Parathyroid adenoma (tissue), 2 donors: Measurements from ENCODE around the gene CNTD1.

Experiments used
- H2AFZ ChIP-seq: fragments of 300-600 bp; sonication (generic); one replicate; pipeline ENCODE4 v1.7.0; 2017; ENCODE audit warnings: antibody characterized with exemption, mild to moderate bottlenecking
- H3K27ac ChIP-seq: fragments of 300-600 bp; sonication (generic); one replicate; pipeline ENCODE4 v1.7.0; 2017
- H3K27me3 ChIP-seq: fragments of 300-600 bp; sonication (generic); one replicate; pipeline ENCODE4 v1.7.0; 2017; ENCODE audit warnings: low read length; ENCODE audit not compliant: control insufficient read depth, insufficient read depth
- H3K36me3 ChIP-seq: fragments of 300-600 bp; sonication (generic); one replicate; pipeline ENCODE4 v1.7.0; 2017; ENCODE audit warnings: low read length; ENCODE audit not compliant: control insufficient read depth, insufficient read depth
- H3K4me1 ChIP-seq: fragments of 300-600 bp; sonication (generic); one replicate; pipeline ENCODE4 v1.7.0; 2017; ENCODE audit warnings: control low read depth
- H3K4me2 ChIP-seq: fragments of 300-600 bp; sonication (generic); one replicate; pipeline ENCODE4 v1.7.0; 2017; ENCODE audit warnings: low read length
- H3K4me3 ChIP-seq: fragments of 300-600 bp; sonication (generic); one replicate; pipeline ENCODE4 v1.7.0; 2017; ENCODE audit warnings: low read depth, low read length
- H3K79me2 ChIP-seq: fragments of 300-600 bp; sonication (generic); one replicate; pipeline ENCODE4 v1.7.0; 2017; ENCODE audit warnings: control low read depth
- H3K9ac ChIP-seq: fragments of 300-600 bp; sonication (generic); one replicate; pipeline ENCODE4 v1.7.0; 2017; ENCODE audit warnings: mild to moderate bottlenecking
- H3K9me3 ChIP-seq: fragments of 300-600 bp; sonication (generic); one replicate; pipeline ENCODE4 v1.7.0; 2017; ENCODE audit warnings: low read length; ENCODE audit not compliant: control insufficient read depth
- TF ChIP-seq, protein P1 (sequence below): fragments of 300-600 bp; sonication (generic); IDR thresholded peaks from one replicate; pipeline ENCODE4 v1.7.0; 2017; ENCODE audit warnings: antibody characterized with exemption, mild to moderate bottlenecking
- donor health status: primary hyperparathyroidism.

Gene CNTD1

GRCh38 chr17:42796066-42796758 lies 2.4 kb upstream of the CNTD1 start:
- TF ChIP-seq, protein P1, sequence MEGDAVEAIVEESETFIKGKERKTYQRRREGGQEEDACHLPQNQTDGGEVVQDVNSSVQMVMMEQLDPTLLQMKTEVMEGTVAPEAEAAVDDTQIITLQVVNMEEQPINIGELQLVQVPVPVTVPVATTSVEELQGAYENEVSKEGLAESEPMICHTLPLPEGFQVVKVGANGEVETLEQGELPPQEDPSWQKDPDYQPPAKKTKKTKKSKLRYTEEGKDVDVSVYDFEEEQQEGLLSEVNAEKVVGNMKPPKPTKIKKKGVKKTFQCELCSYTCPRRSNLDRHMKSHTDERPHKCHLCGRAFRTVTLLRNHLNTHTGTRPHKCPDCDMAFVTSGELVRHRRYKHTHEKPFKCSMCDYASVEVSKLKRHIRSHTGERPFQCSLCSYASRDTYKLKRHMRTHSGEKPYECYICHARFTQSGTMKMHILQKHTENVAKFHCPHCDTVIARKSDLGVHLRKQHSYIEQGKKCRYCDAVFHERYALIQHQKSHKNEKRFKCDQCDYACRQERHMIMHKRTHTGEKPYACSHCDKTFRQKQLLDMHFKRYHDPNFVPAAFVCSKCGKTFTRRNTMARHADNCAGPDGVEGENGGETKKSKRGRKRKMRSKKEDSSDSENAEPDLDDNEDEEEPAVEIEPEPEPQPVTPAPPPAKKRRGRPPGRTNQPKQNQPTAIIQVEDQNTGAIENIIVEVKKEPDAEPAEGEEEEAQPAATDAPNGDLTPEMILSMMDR: no peak
- H3K79me2 ChIP-seq: no peaks in the 10 kb centered on the region
- H2AFZ ChIP-seq: no peak overlapping the region
- H3K27me3 ChIP-seq: no peaks in the 10 kb centered on the region
- no peaks in the 10 kb centered on the region for H3K36me3 ChIP-seq
- no peak overlapping the region for H3K4me3 ChIP-seq
- peaks cover 4% of the 10 kb centered on the region for H3K4me1 ChIP-seq
- H3K27ac ChIP-seq: no peak overlapping the region
- H3K4me2 ChIP-seq: no peak overlapping the region
- H3K9me3 ChIP-seq: no peaks in the 10 kb centered on the region
- H3K9ac ChIP-seq: no peak overlapping the region

GRCh38 chr17:42797067-42798007 lies 1.3 kb upstream of the CNTD1 start:
- no peaks in the 10 kb centered on the region for H3K27me3 ChIP-seq
- no peaks in the 10 kb centered on the region for H3K9me3 ChIP-seq
- H2AFZ ChIP-seq: no peak overlapping the region
- H3K79me2 ChIP-seq: no peaks in the 10 kb centered on the region
- H3K4me3 ChIP-seq: peak overlapping the region; percentile 84
- H3K36me3 ChIP-seq: no peaks in the 10 kb centered on the region
- no peak overlapping the region for H3K9ac ChIP-seq
- TF ChIP-seq, protein P1: no peak
- H3K4me1 ChIP-seq: peaks cover 4% of the 10 kb centered on the region
- peak overlapping the region; percentile 93 for H3K4me2 ChIP-seq
- H3K27ac ChIP-seq: no peak overlapping the region

GRCh38 chr17:42798011-42798382 lies 664 bp upstream of the CNTD1 start:
- Histone ChIP-seq H3K27me3 (no peaks in the 10 kb centered on the region), H2AFZ (peak overlapping the region; percentile 86), H3K4me1 (peaks cover 4% of the 10 kb centered on the region), H3K36me3 (no peaks in the 10 kb centered on the region), H3K4me2 (peak overlapping the region; percentile 93), H3K27ac (peak overlapping the region; percentile 55), H3K4me3 (peak overlapping the region; percentile 84), H3K9me3 (no peaks in the 10 kb centered on the region), H3K9ac (no peak overlapping the region), H3K79me2 (no peaks in the 10 kb centered on the region)
- TF ChIP-seq, protein P1: no peak

- H3K4me2 ChIP-seq: no peak overlapping the region
- H3K79me2 ChIP-seq: no peaks in the 10 kb centered on the region
- no peaks in the 10 kb centered on the region for H3K9me3 ChIP-seq
- no peak overlapping the region for H2AFZ ChIP-seq
- no peaks in the 10 kb centered on the region for H3K4me1 ChIP-seq
- H3K4me3 ChIP-seq: no peak overlapping the region
- no peaks in the 10 kb centered on the region for H3K27me3 ChIP-seq
- H3K9ac ChIP-seq: no peak overlapping the region
- H3K36me3 ChIP-seq: no peaks in the 10 kb centered on the region
- H3K27ac ChIP-seq: no peak overlapping the region
- TF ChIP-seq, protein P1: no peak
Observed at GRCh38 chr17:42803074-42803883, 4.6 kb downstream of the CNTD1 start.
